ENCODE measurements around the gene ZNF419. TPM values are rescaled to one million over a fixed set of nuclear protein-coding genes. Genes with fewer than 3 reads are reported as not detected.
"Not testable (repeated sequence)": the region's sequence is repeated elsewhere in the genome, so short reads cannot be mapped to it uniquely, and the experiment has no call there.

The ZNF419 gene
- polyA plus RNA-seq, 1 experiment = 11.1 TPM

GRCh38 chr19:57511484-57511883, 23.9 kb downstream of the ZNF419 start:
- POLR2A ChIA-PET = no interaction called here
- DNase-seq (ENCODE audit: low read depth, low spot score) = no peak
- H3K9me3 ChIP-seq (ENCODE audit: control insufficient read depth, insufficient read depth, low read length) = peaks cover 36% of the 10 kb centered on the region
- H3K27me3 ChIP-seq (ENCODE audit: control insufficient read depth, insufficient read depth, low read length) = no peaks in the 10 kb centered on the region
- H3K27ac ChIP-seq (ENCODE audit: low read depth, low read length) = no peak overlapping the region
- TF ChIP-seq CTCF (IDR thresholded peaks at IDR 0.05; ENCODE audit: low read depth, low read length) = no peak
- CTCF ChIA-PET = no interaction called here
- H3K4me3 ChIP-seq (ENCODE audit: low read depth, low read length) = no peak overlapping the region

- H3K27ac ChIP-seq (ENCODE audit: low read depth, low read length) = no peak overlapping the region
- H3K9me3 ChIP-seq (ENCODE audit: control insufficient read depth, insufficient read depth, low read length) = peaks cover 34% of the 10 kb centered on the region
- no peak for DNase-seq (ENCODE audit: low read depth, low spot score)
- no peak overlapping the region for H3K4me3 ChIP-seq (ENCODE audit: low read depth, low read length)
- H3K27me3 ChIP-seq (ENCODE audit: control insufficient read depth, insufficient read depth, low read length) = no peaks in the 10 kb centered on the region
- ChIA-PET CTCF (no interaction called here), POLR2A (no interaction called here)
- TF ChIP-seq CTCF (IDR thresholded peaks at IDR 0.05; ENCODE audit: low read depth, low read length) = no peak
Observed at GRCh38 chr19:57512845-57513244, 25.3 kb downstream of the ZNF419 start.

GRCh38 chr19:57515255-57515654, 27.7 kb downstream of the ZNF419 start:
- DNase-seq (ENCODE audit: low read depth, low spot score) = no peak
- TF ChIP-seq CTCF (IDR thresholded peaks at IDR 0.05; ENCODE audit: low read depth, low read length) = no peak
- POLR2A ChIA-PET = no interaction called here
- Histone ChIP-seq H3K27ac (ENCODE audit: low read depth, low read length) (no peak overlapping the region), H3K27me3 (ENCODE audit: control insufficient read depth, insufficient read depth, low read length) (no peaks in the 10 kb centered on the region), H3K9me3 (ENCODE audit: control insufficient read depth, insufficient read depth, low read length) (peaks cover 25% of the 10 kb centered on the region), H3K4me3 (ENCODE audit: low read depth, low read length) (no peak overlapping the region)
- CTCF ChIA-PET = no interaction called here

GRCh38 chr19:57518021-57518420, 30.5 kb downstream of the ZNF419 start:
- CTCF ChIA-PET; POLR2A ChIA-PET; H3K27me3 ChIP-seq (ENCODE audit: control insufficient read depth, insufficient read depth, low read length); H3K4me3 ChIP-seq (ENCODE audit: low read depth, low read length); H3K27ac ChIP-seq (ENCODE audit: low read depth, low read length); DNase-seq (ENCODE audit: low read depth, low spot score): not testable (repeated sequence)
- H3K9me3 ChIP-seq (ENCODE audit: control insufficient read depth, insufficient read depth, low read length) = peaks cover 12% of the 10 kb centered on the region

GRCh38 chr19:57527136-57527881, 39.8 kb downstream of the ZNF419 start, which contains the start of gene ZNF549:
ZNF549 (plus strand) TSS chr19:57527356; CDS start chr19:57527574, 218 bp downstream.
- POLR2A ChIA-PET = interaction anchor here (0.7 kb wide), 1 partner anchor 277 kb away, joined by 3 read pairs; no protein-coding TSS in a partner anchor
- CTCF ChIA-PET = no interaction called here
- peak; percentile 77 for DNase-seq (ENCODE audit: low read depth, low spot score)
- Histone ChIP-seq H3K9me3 (ENCODE audit: control insufficient read depth, insufficient read depth, low read length) (peaks cover 6% of the 10 kb centered on the region), H3K27ac (ENCODE audit: low read depth, low read length) (peak within 1 kb of the TSS; percentile 66), H3K27me3 (ENCODE audit: control insufficient read depth, insufficient read depth, low read length) (no peaks in the 10 kb centered on the region), H3K4me3 (ENCODE audit: low read depth, low read length) (peak within 1 kb of the TSS; percentile 94)
- TF ChIP-seq CTCF (IDR thresholded peaks at IDR 0.05; ENCODE audit: low read depth, low read length) = no peak
